Panc1 (cell line): ENCODE results near the gene RPL3. TPM values are rescaled to one million over a fixed set of nuclear protein-coding genes. Genes with fewer than 3 reads are reported as not detected.

Source experiments
- ATAC-seq: fragments of 200-7000 bp; cut with Tn5 transposase; 2 replicates; pipeline ENCODE4 v1.9.1; 2020; ENCODE audit warnings: mild to moderate bottlenecking, moderate library complexity
- BruUV-seq: library from RNA; stranded (reverse); fragments of 400-500 nt; replicated peaks from 2 replicates; lab custom pipeline; 2021; lab: Mats Ljungman, UMichigan
- CTCF ChIA-PET: fragments of 300-600 bp; sonication (Branson Sonifier 250); formaldehyde crosslinking; loops from one replicate; lab custom pipeline; 2022; ENCODE audit warnings: antibody characterized with exemption; lab: Charles Lee
- POLR2A ChIA-PET: fragments of 300-600 bp; sonication (Branson Sonifier 250); formaldehyde crosslinking; loops from one replicate; lab custom pipeline; 2022; ENCODE audit warnings: antibody characterized with exemption; lab: Charles Lee
- DNase-seq: peaks from one replicate; pipeline ENCODE4 v3.0.0-alpha.2; 2010; ENCODE audit warnings: low read depth, low spot score
- H3K27ac ChIP-seq: 2 replicates; pipeline ENCODE4 v1.5.1; 2011; ENCODE audit warnings: mild to moderate bottlenecking, low read length, inconsistent platforms
- H3K27me3 ChIP-seq: fragments of 200-500 bp; sonication (Bioruptor generic); 2 replicates; pipeline ENCODE4 v1.6.0; 2014; ENCODE audit warnings: low read length, inconsistent platforms; ENCODE audit not compliant: control insufficient read depth, insufficient read depth
- H3K36me3 ChIP-seq: fragments of 200-500 bp; sonication (Bioruptor generic); 2 replicates; pipeline ENCODE4 v1.5.1; 2014; ENCODE audit warnings: inconsistent platforms, mild to moderate bottlenecking, low read length, moderate library complexity; ENCODE audit not compliant: control insufficient read depth, insufficient read depth
- H3K4me1 ChIP-seq: 2 replicates; pipeline ENCODE4 v1.5.1; 2011; ENCODE audit warnings: inconsistent platforms, mild to moderate bottlenecking, low read length, moderate library complexity; ENCODE audit not compliant: control insufficient read depth, insufficient read depth
- H3K4me3 ChIP-seq, 2 experiments: 2 replicates each; pipeline ENCODE4 v1.5.1; 2011 to 2012; ENCODE audit warnings: low read depth in 2 of 2, low read length in 2 of 2, mild to moderate bottlenecking in 2 of 2, inconsistent platforms in 1 of 2, moderate library complexity in 1 of 2
- H3K9me3 ChIP-seq: fragments of 200-500 bp; sonication (Bioruptor generic); 2 replicates; pipeline ENCODE4 v1.5.1; 2014; ENCODE audit warnings: low read depth, mild to moderate bottlenecking, inconsistent platforms, low read length, moderate library complexity; ENCODE audit not compliant: control insufficient read depth, insufficient read depth
- CTCF ChIP-seq: fragments of 450-650 bp; IDR thresholded peaks from 2 replicates; pipeline ENCODE4 v1.5.1; 2017; ENCODE audit warnings: mild to moderate bottlenecking
- POLR2AphosphoS5 ChIP-seq: IDR thresholded peaks from 2 replicates; pipeline ENCODE4 v1.6.1; 2012; ENCODE audit warnings: mild to moderate bottlenecking, low read depth, low read length, moderate library complexity
- REST ChIP-seq, 2 experiments: IDR thresholded peaks; 2 replicates each; pipeline ENCODE4 v1.6.1; 2011 to 2012; ENCODE audit warnings: low read depth in 2 of 2, control low read depth in 1 of 2, low read length in 1 of 2, mild to moderate bottlenecking in 1 of 2, moderate library complexity in 1 of 2; ENCODE audit not compliant: insufficient read depth in 1 of 2
- SIN3A ChIP-seq: IDR thresholded peaks from 2 replicates; pipeline ENCODE4 v1.6.1; 2012; ENCODE audit warnings: low read depth, mild to moderate bottlenecking, low read length, moderate library complexity, borderline replicate concordance; ENCODE audit not compliant: insufficient read depth
- TCF7L2 ChIP-seq: IDR thresholded peaks from 2 replicates; pipeline ENCODE4 v1.6.1; 2011; ENCODE audit warnings: mild to moderate bottlenecking, low read depth, low read length, inconsistent platforms
- in situ Hi-C: cut with HindIII; loops from 2 replicates; pipeline ENCODE4 v1.10.0; 2016; ENCODE audit warnings: low sequenced_read_pairs, low pct_unique_long_range_greater_than_20kb
- intact Hi-C: fragments of 100-400 bp; cut with micrococcal nuclease; formaldehyde crosslinking; loops from one replicate; pipeline ENCODE4 v1.10.0; 2022; ENCODE audit not compliant: unreplicated experiment
- total RNA-seq: library from RNA; stranded (reverse); gene quantifications from one replicate; pipeline ENCODE4 v1.2.1, GENCODE V29; 2021; ENCODE audit not compliant: unreplicated experiment

The RPL3 gene
- total RNA-seq, 1 experiment from 2014 or later, result 885 TPM

- Histone ChIP-seq H3K4me1 (peaks cover 19% of the 10 kb centered on the region), H3K9me3 (no peaks in the 10 kb centered on the region), H3K27me3 (no peaks in the 10 kb centered on the region), H3K4me3 (peak within 1 kb of the TSS; percentile 45 to 50), H3K36me3 (no peaks in the 10 kb centered on the region), H3K27ac (peak within 1 kb of the TSS; percentile 68)
- intact Hi-C loops (no loop called here), in situ Hi-C loops (no loop called here)
- no TSS peak for BruUV-seq
- ATAC-seq (peak; percentile 53), DNase-seq (no peak)
- ChIA-PET CTCF (interaction anchor here (0.5 kb wide), 1 partner anchor 164 kb away, joined by 4 read pairs; no protein-coding TSS in a partner anchor), POLR2A (no interaction called here)
- TF ChIP-seq SIN3A (no peak), CTCF (no peak), TCF7L2 (no peak), POLR2AphosphoS5 (no peak), REST (IDR thresholded peaks at IDR 0.05; ENCODE audit: insufficient read depth in 1 of 2, low read depth in 2 of 2, low read length in 1 of 2) (no peak)
Measured at GRCh38 chr22:39349967-39350726, 30.7 kb upstream of the RPL3 start, which contains the start of gene SYNGR1. Gene SYNGR1, plus strand, starts transcription at chr22:39349991. Its CDS starts 20 bp downstream, at chr22:39350011.

- H3K9me3 ChIP-seq, result no peaks in the 10 kb centered on the region
- intact Hi-C loops, result no loop called here
- no peak for TF ChIP-seq SIN3A
- no peak; the same call in 1 of the 2 replicates for TF ChIP-seq CTCF
- no TSS peak for BruUV-seq
- in situ Hi-C loops, result no loop called here
- H3K4me3 ChIP-seq, result peak overlapping the region; percentile 37 to 50
- 0 out of 2 replicates have a peak overlapping the region, but pooled peaks have one; percentile 39 for H3K27ac ChIP-seq
- DNase-seq (no peak), ATAC-seq (peak; percentile 56)
- ChIA-PET CTCF (no interaction called here), POLR2A (no interaction called here)
- H3K36me3 ChIP-seq, result no peaks in the 10 kb centered on the region
- H3K27me3 ChIP-seq, result no peaks in the 10 kb centered on the region
- H3K4me1 ChIP-seq, result peaks cover 19% of the 10 kb centered on the region
Measured at GRCh38 chr22:39349506-39349966, 30.1 kb upstream of the RPL3 start.
